ENCODE measurements around the gene SHCBP1. TPM values are rescaled to one million over a fixed set of nuclear protein-coding genes. Genes with fewer than 3 reads are reported as not detected.

The SHCBP1 gene
- polyA plus RNA-seq, 1 experiment, result 12.3 TPM

DNA sequence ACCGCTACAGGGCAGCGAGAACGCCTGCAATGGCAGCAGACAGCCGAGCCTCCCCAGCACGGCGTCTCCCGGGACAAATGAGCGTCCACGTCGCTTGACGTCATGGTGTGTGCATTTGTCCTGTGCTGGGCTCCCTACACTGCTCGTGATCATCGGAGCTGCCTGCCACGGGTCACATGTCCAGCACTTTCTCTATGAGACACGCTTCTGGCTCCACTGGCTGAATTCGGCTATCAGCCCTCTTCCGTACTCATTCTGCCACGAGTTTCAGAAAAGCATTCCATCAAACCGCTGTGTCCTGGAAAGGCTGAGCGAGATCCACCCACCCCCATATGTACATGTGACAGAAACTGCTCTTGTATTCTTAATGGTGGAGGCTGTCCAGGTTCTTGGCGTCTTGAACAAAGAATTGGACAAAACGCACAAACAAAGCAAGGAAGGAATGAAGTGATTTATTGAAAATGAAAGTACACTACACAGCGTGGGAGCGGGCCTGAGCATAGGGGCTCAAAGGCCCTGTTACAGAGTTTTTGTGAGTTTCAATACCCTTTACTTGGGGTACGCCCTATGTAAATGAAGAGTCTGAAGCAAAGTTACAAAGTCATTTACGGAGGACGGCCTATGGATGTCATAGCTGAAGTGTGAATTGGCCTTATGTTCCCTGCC, 28.5 kb upstream of the SHCBP1 start:
- Histone ChIP-seq H3K4me3 (ENCODE audit: low read depth, low read length) (peak overlapping the region; percentile 20), H3K9me3 (ENCODE audit: control insufficient read depth, insufficient read depth, low read length) (no peaks in the 10 kb centered on the region), H3K27ac (ENCODE audit: low read depth, low read length) (peak overlapping the region; percentile 81), H3K27me3 (ENCODE audit: control insufficient read depth, insufficient read depth, low read length) (no peaks in the 10 kb centered on the region)
- TF ChIP-seq, protein P1, sequence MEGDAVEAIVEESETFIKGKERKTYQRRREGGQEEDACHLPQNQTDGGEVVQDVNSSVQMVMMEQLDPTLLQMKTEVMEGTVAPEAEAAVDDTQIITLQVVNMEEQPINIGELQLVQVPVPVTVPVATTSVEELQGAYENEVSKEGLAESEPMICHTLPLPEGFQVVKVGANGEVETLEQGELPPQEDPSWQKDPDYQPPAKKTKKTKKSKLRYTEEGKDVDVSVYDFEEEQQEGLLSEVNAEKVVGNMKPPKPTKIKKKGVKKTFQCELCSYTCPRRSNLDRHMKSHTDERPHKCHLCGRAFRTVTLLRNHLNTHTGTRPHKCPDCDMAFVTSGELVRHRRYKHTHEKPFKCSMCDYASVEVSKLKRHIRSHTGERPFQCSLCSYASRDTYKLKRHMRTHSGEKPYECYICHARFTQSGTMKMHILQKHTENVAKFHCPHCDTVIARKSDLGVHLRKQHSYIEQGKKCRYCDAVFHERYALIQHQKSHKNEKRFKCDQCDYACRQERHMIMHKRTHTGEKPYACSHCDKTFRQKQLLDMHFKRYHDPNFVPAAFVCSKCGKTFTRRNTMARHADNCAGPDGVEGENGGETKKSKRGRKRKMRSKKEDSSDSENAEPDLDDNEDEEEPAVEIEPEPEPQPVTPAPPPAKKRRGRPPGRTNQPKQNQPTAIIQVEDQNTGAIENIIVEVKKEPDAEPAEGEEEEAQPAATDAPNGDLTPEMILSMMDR (IDR thresholded peaks at IDR 0.05; ENCODE audit: low read depth, low read length), result no peak
- ChIA-PET POLR2A (interaction anchor here (1.3 kb wide), 1 partner anchor 13 kb away, joined by 4 read pairs; no protein-coding TSS in a partner anchor), CTCF (interaction anchor here (1.1 to 2.3 kb wide), 3 partner anchors 20 to 24 kb away, joined by 5 to 9 read pairs (median 5); no protein-coding TSS in a partner anchor)
- no peak for DNase-seq (ENCODE audit: low read depth, low spot score)

DNA sequence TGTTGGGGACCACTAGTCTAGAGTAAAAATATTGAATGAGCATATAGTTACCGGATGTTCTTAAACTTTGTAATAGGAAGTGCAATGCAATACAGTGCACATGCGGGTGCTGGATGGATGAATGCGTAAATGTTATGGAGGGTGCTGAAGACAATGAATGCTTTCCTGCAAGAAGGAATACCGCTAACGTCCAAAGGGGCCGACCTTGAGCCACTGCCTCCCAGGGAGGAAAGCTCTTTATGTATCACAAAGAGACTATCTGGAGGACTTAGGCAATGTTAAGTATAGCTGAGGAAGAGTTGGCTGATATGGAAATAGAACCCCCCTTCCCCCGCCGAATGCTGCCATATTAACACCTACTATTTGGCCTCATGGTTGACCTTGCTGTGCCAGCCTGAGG, 27.5 kb upstream of the SHCBP1 start:
- H3K27ac ChIP-seq (ENCODE audit: low read depth, low read length), result no peak overlapping the region
- H3K4me3 ChIP-seq (ENCODE audit: low read depth, low read length), result no peak overlapping the region
- ChIA-PET POLR2A (interaction anchor here (0.6 to 1.3 kb wide), 2 partner anchors 9 to 12 kb away, joined by 3 to 4 read pairs; no protein-coding TSS in a partner anchor), CTCF (interaction anchor here (0.8 to 2.3 kb wide), 2 partner anchors 19 to 25 kb away, joined by 3 to 9 read pairs; no protein-coding TSS in a partner anchor)
- TF ChIP-seq, protein P1 (IDR thresholded peaks at IDR 0.05; ENCODE audit: low read depth, low read length), result peak; percentile 16; the same call in 1 of the 2 replicates
- no peaks in the 10 kb centered on the region for H3K27me3 ChIP-seq (ENCODE audit: control insufficient read depth, insufficient read depth, low read length)
- DNase-seq (ENCODE audit: low read depth, low spot score), result no peak
- H3K9me3 ChIP-seq (ENCODE audit: control insufficient read depth, insufficient read depth, low read length), result no peaks in the 10 kb centered on the region

DNA sequence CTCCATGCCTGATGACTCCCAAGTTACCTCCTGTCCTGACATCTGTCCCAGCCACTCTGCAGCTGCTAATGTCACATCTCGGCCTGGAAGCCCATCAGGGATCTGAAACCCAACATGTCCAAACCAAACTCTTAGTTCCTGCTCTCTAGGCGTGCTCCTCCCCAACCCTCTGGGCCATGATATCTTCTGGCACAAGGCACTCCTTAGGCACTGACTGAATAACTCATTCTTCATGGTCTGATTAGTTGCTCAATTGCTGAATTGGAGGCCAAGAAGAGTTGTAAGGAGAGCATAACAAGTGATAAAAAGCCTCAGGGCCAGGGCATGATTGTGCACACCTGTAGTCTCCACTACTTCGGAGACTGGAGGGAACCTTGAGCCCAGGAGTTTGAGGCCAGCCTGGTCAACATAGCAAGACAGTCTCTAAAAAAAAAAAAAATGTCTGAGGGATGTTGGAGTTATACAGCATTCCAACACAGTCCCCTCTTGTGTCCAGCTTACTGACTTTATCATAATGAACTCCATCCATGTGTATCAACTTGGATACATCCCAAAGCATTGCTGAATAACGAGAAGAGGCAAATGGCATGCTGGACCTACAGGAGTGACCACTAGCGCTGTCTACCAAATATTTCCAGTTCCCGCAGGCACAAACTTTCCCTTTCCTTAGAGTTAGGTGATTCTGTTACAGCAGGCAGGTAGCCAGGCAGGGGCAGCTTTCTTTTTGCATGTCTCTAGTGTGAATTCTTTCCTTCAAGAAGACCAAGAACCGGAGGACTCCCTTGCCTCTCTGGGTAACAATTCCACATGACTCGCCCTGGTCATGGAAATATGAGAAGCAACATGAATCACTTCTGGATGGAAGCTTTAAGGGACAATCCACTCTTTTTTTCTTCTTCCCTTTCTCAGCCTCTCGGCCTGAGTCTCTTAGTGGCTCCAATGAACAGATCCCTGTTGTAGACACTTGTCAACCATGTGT, 18.1 kb upstream of the SHCBP1 start:
- H3K9me3 ChIP-seq (ENCODE audit: control insufficient read depth, insufficient read depth, low read length), result no peaks in the 10 kb centered on the region
- DNase-seq (ENCODE audit: low read depth, low spot score), result no peak
- POLR2A ChIA-PET, result interaction anchor here (0.7 kb wide), 1 partner anchor 10 kb away, joined by 3 read pairs; no protein-coding TSS in a partner anchor
- H3K27ac ChIP-seq (ENCODE audit: low read depth, low read length), result no peak overlapping the region
- H3K4me3 ChIP-seq (ENCODE audit: low read depth, low read length), result no peak overlapping the region
- TF ChIP-seq, protein P1 (IDR thresholded peaks at IDR 0.05; ENCODE audit: low read depth, low read length), result no peak
- CTCF ChIA-PET, result interaction anchor here (0.5 to 1.6 kb wide), 4 partner anchors 9 to 1500 kb away, joined by 3 to 9 read pairs (median 5); no protein-coding TSS in a partner anchor
- peaks cover 4% of the 10 kb centered on the region for H3K27me3 ChIP-seq (ENCODE audit: control insufficient read depth, insufficient read depth, low read length)

GRCh38 chr16:46632778-46633733, 11.9 kb upstream of the SHCBP1 start:
- H3K27me3 ChIP-seq (ENCODE audit: control insufficient read depth, insufficient read depth, low read length), result peaks cover 7% of the 10 kb centered on the region
- no peak for DNase-seq (ENCODE audit: low read depth, low spot score)
- ChIA-PET CTCF (interaction anchor here (1.2 kb wide), 2 partner anchors 41 to 57 kb away, joined by 3 to 5 read pairs; partner anchors contain the start of gene ORC6), POLR2A (no interaction called here)
- H3K9me3 ChIP-seq (ENCODE audit: control insufficient read depth, insufficient read depth, low read length), result no peaks in the 10 kb centered on the region
- TF ChIP-seq, protein P1 (IDR thresholded peaks at IDR 0.05; ENCODE audit: low read depth, low read length), result no peak
- no peak overlapping the region for H3K4me3 ChIP-seq (ENCODE audit: low read depth, low read length)
- no peak overlapping the region for H3K27ac ChIP-seq (ENCODE audit: low read depth, low read length)

Data from AG04450 (cell line).